ENCODE measurements around the gene FAM89A. TPM values are rescaled to one million over a fixed set of nuclear protein-coding genes. Genes with fewer than 3 reads are reported as not detected.

The FAM89A gene
- total and polyA plus RNA-seq, 2 donors (not counting 1 experiment from before 2014, with no cell fraction given), result 6.8 to 12.0 TPM

DNA sequence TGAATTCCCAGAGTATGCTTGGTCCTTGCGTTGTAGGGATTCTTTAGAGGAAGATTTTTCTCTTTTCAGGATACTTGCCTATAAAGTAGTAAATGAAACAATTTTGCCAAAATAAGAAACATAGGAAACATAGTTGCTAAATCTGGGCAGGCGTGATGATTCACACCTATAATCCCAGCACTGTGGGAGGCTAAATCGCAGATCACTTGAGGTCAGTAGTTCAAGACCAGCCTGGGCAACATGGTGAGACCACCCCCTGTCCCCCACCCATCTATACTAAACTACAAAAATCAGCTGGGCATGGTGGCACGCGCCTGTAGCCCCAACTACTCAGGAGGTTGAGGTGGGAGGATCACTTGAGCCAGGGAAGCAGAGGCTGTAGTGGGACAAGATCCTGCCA lies 56.2 kb downstream of the FAM89A start:
- H2AFZ ChIP-seq (ENCODE audit: low read length), result no peak overlapping the region
- no peaks in the 10 kb centered on the region for H4K20me1 ChIP-seq (ENCODE audit: control insufficient read depth, extremely low read depth, insufficient read depth, low read length)
- TF ChIP-seq, protein P1, sequence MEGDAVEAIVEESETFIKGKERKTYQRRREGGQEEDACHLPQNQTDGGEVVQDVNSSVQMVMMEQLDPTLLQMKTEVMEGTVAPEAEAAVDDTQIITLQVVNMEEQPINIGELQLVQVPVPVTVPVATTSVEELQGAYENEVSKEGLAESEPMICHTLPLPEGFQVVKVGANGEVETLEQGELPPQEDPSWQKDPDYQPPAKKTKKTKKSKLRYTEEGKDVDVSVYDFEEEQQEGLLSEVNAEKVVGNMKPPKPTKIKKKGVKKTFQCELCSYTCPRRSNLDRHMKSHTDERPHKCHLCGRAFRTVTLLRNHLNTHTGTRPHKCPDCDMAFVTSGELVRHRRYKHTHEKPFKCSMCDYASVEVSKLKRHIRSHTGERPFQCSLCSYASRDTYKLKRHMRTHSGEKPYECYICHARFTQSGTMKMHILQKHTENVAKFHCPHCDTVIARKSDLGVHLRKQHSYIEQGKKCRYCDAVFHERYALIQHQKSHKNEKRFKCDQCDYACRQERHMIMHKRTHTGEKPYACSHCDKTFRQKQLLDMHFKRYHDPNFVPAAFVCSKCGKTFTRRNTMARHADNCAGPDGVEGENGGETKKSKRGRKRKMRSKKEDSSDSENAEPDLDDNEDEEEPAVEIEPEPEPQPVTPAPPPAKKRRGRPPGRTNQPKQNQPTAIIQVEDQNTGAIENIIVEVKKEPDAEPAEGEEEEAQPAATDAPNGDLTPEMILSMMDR (conservative IDR thresholded peaks at IDR 0.05 in 1 of 2, IDR thresholded peaks at IDR 0.05 in 1 of 2; ENCODE audit: low read depth in 1 of 2, low read length in 2 of 2), result no peak
- no peak for TF ChIP-seq EZH2 (IDR thresholded peaks at IDR 0.05; ENCODE audit: low read length, missing control alignments)
- H3K27me3 ChIP-seq (ENCODE audit: control insufficient read depth, insufficient read depth, low read length), result no peaks in the 10 kb centered on the region
- no peaks in the 10 kb centered on the region for H3K4me1 ChIP-seq (ENCODE audit: control insufficient read depth, extremely low read depth, insufficient read depth, low read length)
- no peaks in the 10 kb centered on the region for H3K9me3 ChIP-seq (ENCODE audit: control insufficient read depth, insufficient read depth, low read depth, low read length)
- no peak overlapping the region for H3K9ac ChIP-seq (ENCODE audit: insufficient read depth, low read length)
- no peak overlapping the region for H3K27ac ChIP-seq (ENCODE audit: insufficient read depth, low read length)
- H3K4me3 ChIP-seq (replicated peaks in 1 of 4; ENCODE audit: control extremely low read depth in 1 of 4, insufficient read depth in 1 of 4, low read depth in 3 of 4, low read length in 4 of 4), result no peak overlapping the region
- DNase-seq (ENCODE audit: low read depth in 2 of 2), result no peak
- peaks cover 2% of the 10 kb centered on the region for H3K36me3 ChIP-seq (ENCODE audit: control insufficient read depth, insufficient read depth, low read length)
- peaks cover 11% of the 10 kb centered on the region for H3K79me2 ChIP-seq (ENCODE audit: control insufficient read depth, insufficient read depth, low read length)
- no peak overlapping the region for H3K4me2 ChIP-seq (ENCODE audit: extremely low read depth, insufficient read depth, low read length)

DNA sequence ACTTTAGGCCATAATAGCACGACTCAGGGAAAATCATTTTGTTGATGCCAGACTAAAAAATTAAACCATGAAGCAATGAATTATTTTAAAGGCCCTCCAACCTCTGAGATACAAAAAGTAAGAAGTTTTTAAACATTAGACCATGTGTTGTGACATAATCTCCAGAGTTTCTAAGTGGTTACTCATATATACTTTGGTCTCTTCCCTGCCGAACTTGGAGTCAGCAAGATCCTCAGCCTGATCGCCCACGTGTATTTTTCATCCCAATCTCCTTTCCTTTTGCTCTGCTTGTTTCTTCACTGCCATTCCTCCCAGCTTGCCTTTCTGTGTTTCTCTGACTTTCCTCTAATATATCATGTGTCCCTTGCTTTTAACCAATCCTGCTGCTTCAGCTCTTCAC lies 57.4 kb downstream of the FAM89A start:
- Histone ChIP-seq H3K27ac (ENCODE audit: insufficient read depth, low read length) (no peak overlapping the region), H3K27me3 (ENCODE audit: control insufficient read depth, insufficient read depth, low read length) (no peaks in the 10 kb centered on the region), H3K4me2 (ENCODE audit: extremely low read depth, insufficient read depth, low read length) (peak overlapping the region; percentile 13), H3K36me3 (ENCODE audit: control insufficient read depth, insufficient read depth, low read length) (peaks cover 2% of the 10 kb centered on the region), H3K4me1 (ENCODE audit: control insufficient read depth, extremely low read depth, insufficient read depth, low read length) (no peaks in the 10 kb centered on the region), H3K4me3 (replicated peaks in 1 of 4; ENCODE audit: control extremely low read depth in 1 of 4, insufficient read depth in 1 of 4, low read depth in 3 of 4, low read length in 4 of 4) (no peak overlapping the region), H4K20me1 (ENCODE audit: control insufficient read depth, extremely low read depth, insufficient read depth, low read length) (no peaks in the 10 kb centered on the region), H3K9me3 (ENCODE audit: control insufficient read depth, insufficient read depth, low read depth, low read length) (no peaks in the 10 kb centered on the region), H3K9ac (ENCODE audit: insufficient read depth, low read length) (no peak overlapping the region), H3K79me2 (ENCODE audit: control insufficient read depth, insufficient read depth, low read length) (peaks cover 14% of the 10 kb centered on the region), H2AFZ (ENCODE audit: low read length) (no peak overlapping the region)
- peak; percentile 66 to 67 for DNase-seq (ENCODE audit: low read depth in 2 of 2)
- TF ChIP-seq EZH2 (IDR thresholded peaks at IDR 0.05; ENCODE audit: low read length, missing control alignments), result no peak
- TF ChIP-seq, protein P1 (conservative IDR thresholded peaks at IDR 0.05 in 1 of 2, IDR thresholded peaks at IDR 0.05 in 1 of 2; ENCODE audit: low read depth in 1 of 2, low read length in 2 of 2), result no peak

DNA sequence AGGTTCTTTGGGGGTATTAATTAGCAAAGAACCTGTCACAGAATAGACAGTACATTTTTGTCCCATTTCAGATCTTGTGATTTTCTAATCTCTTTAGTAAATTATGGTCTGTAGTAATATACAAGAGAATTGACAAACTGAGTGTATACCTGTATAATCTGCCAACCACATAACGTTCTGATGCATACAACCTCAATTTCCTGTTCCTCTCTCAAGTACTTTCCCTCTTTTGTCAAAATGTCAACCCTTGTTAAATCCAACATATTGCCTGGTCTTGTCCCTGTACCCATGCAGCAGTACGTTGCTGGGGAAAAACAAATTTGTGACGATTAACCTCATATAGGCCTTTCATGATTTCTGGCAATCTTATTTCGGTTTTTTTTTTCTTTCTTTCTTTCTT lies 60.1 kb downstream of the FAM89A start:
- Histone ChIP-seq H3K4me1 (ENCODE audit: control insufficient read depth, extremely low read depth, insufficient read depth, low read length) (no peaks in the 10 kb centered on the region), H2AFZ (ENCODE audit: low read length) (no peak overlapping the region), H3K36me3 (ENCODE audit: control insufficient read depth, insufficient read depth, low read length) (peaks cover 2% of the 10 kb centered on the region), H3K27me3 (ENCODE audit: control insufficient read depth, insufficient read depth, low read length) (no peaks in the 10 kb centered on the region), H3K9ac (ENCODE audit: insufficient read depth, low read length) (no peak overlapping the region), H3K4me2 (ENCODE audit: extremely low read depth, insufficient read depth, low read length) (peak overlapping the region; percentile 57), H3K4me3 (replicated peaks in 1 of 4; ENCODE audit: control extremely low read depth in 1 of 4, insufficient read depth in 1 of 4, low read depth in 3 of 4, low read length in 4 of 4) (peak overlapping the region; percentile 61 to 93 (median 77)), H3K9me3 (ENCODE audit: control insufficient read depth, insufficient read depth, low read depth, low read length) (no peaks in the 10 kb centered on the region), H3K79me2 (ENCODE audit: control insufficient read depth, insufficient read depth, low read length) (peaks cover 14% of the 10 kb centered on the region), H4K20me1 (ENCODE audit: control insufficient read depth, extremely low read depth, insufficient read depth, low read length) (no peaks in the 10 kb centered on the region), H3K27ac (ENCODE audit: insufficient read depth, low read length) (no peak overlapping the region)
- DNase-seq (ENCODE audit: low read depth in 2 of 2), result no peak
- TF ChIP-seq EZH2 (IDR thresholded peaks at IDR 0.05; ENCODE audit: low read length, missing control alignments), result no peak
- TF ChIP-seq, protein P1 (conservative IDR thresholded peaks at IDR 0.05 in 1 of 2, IDR thresholded peaks at IDR 0.05 in 1 of 2; ENCODE audit: low read depth in 1 of 2, low read length in 2 of 2), result no peak

Data from fibroblast of lung (primary cell).